HG03196 (cell line): ENCODE measurements around the gene PDPR.
"Not testable (repeated sequence)": the region's sequence is repeated elsewhere in the genome, so short reads cannot be mapped to it uniquely, and the experiment has no call there.

Source experiments
- ATAC-seq: cut with Tn5 transposase; IDR thresholded peaks from one replicate; pipeline ENCODE4 v1.9.1; 2021; ENCODE audit not compliant: unreplicated experiment

Gene PDPR

DNA sequence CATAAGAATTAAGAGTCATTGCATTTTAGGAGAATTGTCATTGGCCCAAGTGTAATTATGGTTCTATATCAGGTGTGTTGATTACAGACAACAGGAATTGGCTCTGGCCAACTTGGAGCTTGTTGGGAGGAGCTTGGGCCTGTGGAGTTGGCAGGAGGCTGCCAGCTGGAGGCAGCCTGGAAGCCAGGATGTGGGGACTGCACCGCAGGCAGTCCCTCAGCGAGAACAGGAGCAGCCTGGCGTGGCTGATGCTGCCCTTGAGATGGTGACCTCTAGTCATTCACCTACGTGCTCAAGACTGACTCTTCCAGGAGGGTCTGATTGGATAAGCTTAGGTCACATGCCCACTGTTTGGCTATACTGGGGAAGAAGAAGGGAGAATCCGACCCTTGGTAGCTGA is 13.6 kb downstream of the PDPR start:
- ATAC-seq: not testable (repeated sequence)

DNA sequence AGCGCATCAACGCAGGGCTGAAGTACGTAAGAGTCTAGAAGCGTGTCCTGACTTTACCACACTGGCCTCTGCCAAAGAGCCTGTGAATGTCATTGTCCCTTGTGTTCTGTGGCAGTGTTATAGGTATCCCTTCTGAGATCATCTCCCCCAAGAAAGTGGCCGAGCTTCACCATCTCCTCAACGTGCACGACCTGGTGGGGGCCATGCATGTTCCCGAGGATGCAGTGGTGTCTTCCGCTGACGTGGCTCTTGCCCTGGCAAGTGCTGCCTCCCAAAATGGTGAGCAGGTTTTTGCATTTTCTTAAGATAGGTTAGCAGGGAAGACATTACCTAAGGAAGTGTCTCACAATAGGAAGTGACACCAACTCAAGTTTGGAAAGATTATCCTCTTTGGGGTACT is 14.7 kb downstream of the PDPR start:
- ATAC-seq: not testable (repeated sequence)

DNA sequence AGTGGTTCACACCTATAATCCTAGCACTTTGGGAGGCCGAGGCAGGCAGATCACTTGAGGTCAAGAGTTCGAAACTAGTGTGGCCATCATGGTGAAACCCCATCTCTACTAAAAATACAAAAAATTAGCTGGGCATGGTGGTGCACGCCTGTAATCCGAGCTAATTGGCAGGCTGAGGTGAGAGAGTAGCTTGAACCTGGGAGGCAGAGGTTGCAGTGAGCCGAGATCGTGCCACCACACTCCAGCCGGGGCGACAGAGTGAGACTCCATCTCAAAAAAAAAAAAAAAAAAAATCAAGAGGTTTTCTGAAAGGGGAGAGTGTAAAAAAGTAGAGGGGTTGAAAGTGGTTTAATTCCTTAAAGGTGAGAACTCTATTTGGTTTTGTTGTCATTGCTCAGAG is 21.7 kb downstream of the PDPR start:
- not testable (repeated sequence) for ATAC-seq

DNA sequence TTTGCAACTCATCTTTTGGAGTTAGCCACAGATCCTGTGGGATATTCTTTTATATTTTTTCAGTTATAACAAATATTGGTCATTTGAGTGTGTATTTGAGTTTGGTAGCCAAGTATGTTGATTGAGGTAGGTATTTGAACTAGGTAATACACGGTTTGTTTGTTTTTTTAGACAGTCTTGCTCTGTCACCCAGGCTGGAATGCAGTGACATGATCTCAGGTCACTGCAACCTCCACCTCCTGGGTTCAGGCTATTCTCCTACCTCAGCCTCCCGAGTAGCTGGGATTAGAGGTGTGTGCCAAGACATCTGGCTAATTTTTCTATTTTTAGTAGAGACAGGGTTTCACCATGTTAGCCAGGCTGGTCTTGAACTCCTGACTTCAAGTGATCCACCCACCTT is 22.5 kb downstream of the PDPR start:
- not testable (repeated sequence) for ATAC-seq

DNA sequence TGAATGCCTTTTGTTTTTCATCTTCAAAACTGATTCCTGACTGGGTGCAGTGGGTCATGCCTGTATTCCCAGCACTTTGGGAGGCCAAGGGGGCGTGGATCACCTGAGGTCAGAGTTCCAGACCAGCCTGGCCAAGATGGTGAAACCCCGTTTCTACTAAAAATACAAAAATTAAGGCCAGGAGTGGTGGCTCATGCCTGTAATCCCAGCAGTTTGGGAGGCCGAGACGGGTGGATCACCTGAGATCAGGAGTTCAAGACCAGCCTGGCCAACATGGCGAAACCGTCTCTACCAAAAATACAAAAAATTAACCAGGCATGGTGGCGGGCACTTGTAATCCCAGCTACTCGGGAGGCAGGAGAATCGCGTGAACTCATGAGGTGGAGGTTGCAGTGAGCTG is 28.6 kb downstream of the PDPR start:
- ATAC-seq: not testable (repeated sequence)

DNA sequence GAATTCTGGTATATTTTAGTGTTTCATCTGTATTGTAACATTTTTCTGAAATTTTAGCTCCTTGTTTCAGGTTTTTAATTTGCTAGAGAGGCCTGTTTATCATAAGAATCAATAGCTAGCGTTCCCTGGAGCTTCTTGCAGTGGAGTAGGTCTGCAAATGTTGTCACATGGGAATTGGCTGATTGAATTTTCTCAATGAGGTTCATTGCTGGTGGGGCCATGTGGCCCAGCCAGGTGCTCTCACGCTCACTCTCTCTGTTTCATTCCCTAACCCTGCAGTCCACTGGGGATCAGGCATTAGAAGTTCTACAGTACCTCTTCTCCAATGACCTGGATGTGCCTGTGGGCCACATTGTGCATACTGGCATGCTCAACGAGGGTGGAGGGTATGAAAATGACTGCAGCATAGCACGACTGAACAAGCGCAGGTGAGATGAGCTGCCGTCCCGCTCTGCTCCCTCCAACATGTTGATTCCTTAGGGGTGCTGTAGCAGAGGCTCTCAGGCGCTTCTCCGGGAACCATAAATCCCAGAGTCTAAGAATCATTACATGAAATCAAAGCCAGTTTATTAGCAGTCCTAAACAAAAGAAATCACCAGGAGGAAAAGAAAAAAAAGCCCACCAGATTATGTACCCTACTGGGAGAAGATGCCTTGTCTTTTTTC is 29.2 kb downstream of the PDPR start:
- ATAC-seq: not testable (repeated sequence)

DNA sequence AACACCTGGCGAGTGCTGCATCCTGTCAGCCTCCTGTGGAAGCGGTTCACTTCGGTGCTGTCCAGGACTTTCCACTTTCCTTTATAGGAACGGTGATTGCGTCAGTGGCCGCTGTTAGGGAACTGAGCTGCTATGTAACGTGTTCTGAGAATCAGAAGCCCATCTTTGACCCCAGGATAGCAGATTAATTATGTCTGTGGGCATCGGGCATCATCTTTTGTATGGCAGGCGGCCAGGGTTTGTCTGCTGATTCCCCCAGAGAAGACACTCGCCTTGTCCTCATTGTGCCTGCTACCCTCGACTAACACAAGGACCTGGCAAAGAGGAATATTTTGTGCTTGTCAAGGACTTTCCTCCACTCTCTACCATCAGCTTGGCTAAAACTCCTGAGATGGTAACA is 33.7 kb downstream of the PDPR start:
- ATAC-seq: not testable (repeated sequence)

DNA sequence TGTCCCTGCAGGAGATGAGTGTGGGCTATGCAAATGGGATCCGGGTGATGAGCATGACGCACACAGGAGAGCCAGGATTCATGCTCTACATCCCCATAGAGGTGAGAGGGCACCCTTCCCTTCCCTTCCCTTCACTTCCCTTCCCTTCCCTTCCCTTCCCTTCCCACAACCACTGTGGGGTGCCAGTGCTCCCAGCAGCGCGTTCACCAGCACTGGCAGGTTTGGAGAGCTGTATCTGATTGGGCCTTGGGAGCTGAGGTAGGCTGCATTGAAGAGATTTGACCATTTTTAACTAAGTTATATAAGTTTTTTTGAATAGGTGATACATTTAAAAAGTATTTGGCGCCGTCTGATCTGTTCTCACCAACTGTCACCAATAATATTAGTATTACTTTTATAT is 34.3 kb downstream of the PDPR start:
- ATAC-seq: not testable (repeated sequence)

DNA sequence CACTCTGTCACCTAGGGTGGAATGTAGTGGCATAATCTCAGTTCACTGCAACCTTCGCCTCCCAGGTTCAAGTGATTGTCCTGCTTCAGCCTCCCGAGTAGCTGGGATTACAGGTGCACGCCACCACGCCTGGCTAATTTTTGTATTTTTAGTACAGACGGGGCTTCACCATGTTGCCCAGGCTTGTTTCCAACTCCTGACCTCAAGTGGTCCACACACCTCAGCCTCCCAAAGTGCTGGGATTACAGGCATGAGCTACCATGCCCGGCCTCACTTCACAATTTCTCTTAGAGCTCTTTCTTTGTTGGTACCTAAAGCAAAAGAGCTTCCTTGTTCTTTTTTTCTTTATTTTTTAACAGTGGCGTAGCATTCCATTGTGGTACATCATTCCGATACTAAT is 35.2 kb downstream of the PDPR start:
- ATAC-seq: not testable (repeated sequence)

DNA sequence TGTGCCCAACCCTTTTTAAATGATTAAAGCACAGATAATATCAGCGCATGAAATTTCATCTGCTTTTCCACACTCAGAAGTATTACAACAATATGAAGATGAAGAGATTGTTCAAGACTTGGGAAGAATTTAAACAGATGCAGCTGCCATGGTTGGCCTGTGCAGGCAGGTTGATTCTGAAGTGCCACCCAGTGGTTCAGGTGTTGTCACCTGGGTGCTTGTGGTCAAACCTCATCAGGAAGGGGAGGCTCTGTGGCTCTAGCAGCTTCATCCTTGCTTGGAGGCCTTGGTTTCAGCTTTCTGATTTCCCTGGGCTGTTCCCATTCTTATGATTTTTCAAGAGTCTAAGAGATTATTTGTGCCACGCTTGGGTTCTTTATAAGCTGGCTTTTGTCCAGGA is 37.3 kb downstream of the PDPR start:
- no peak for ATAC-seq

DNA sequence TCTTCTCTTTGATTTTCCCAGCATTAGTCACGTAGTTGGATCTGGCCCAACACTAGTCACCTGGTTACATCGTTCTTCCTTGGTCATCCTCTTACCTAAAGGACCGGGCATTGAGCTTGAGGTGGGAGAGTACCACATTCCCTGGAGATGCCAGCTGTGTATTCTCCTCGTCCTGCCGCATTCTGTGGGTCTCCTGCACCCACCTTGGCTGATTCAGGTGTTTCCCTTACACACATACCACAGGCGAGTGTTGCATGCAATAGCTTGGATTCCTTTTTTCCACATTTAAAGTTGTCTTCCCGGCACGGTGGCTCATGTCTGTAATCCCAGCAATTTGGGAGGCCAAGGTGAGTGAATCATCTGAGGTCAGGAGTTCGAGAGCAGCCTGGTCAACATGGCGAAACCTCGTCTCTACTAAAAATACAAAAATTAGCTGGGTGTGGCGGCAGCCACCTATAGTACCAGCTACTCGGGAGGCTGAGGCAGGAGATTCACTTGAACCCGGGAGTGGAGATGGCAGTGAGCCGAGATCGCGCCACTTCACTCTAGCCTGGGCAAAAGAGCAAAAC is 37.9 kb downstream of the PDPR start:
- no peak for ATAC-seq

DNA sequence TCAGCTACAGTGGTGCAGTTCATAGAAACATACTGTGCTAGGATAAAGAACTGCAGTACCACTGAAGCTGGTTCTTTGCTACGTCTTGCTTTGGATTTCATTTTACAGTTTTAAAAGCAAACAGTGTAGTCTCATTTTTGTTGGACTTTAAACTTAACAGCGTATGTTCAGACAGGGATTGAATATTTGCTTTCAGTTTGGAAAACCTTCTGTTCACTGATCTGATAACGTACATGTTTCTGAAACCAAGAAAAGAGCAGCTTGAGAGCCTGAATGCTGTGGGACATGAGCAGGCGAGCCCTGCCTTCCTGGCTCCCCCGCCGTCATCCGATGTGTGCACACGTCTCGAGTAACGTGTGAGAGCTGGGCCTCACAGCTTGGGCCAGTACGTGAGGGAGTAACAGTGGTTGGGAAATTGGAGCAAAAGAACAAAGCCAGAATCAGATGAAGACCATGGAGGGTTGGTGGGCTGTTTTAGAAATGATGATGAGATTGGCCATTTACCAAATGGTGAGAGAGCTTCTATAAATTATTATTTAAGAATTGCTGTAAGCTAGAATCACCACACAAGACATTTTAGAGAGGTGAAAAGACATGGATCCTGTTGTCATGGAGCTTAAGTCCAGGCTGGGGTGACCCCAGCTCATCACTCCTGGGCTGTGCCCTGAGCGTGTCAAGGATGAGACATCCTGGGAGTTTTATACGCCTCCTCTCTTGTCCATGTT is 38.6 kb downstream of the PDPR start:
- ATAC-seq: no peak

DNA sequence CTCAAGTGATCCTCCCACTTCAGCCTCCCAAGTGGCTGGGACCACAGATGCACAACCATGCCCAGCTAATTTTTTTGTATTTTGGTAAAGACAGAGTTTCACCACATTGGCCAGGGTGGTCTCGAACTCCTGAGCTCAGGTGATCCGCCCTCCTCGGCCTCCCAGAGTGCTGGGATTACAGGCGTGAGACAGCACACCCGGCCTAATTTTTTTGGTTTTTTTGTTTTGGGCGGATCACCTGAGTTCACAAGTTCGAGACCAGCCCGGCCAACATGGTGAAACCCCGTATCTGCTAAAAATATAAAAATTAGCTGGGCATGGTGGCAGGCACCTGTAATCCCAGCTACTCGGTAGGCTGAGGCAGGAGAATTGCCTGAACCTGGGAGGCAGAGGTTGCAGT is 40.6 kb downstream of the PDPR start:
- ATAC-seq: not testable (repeated sequence)

DNA sequence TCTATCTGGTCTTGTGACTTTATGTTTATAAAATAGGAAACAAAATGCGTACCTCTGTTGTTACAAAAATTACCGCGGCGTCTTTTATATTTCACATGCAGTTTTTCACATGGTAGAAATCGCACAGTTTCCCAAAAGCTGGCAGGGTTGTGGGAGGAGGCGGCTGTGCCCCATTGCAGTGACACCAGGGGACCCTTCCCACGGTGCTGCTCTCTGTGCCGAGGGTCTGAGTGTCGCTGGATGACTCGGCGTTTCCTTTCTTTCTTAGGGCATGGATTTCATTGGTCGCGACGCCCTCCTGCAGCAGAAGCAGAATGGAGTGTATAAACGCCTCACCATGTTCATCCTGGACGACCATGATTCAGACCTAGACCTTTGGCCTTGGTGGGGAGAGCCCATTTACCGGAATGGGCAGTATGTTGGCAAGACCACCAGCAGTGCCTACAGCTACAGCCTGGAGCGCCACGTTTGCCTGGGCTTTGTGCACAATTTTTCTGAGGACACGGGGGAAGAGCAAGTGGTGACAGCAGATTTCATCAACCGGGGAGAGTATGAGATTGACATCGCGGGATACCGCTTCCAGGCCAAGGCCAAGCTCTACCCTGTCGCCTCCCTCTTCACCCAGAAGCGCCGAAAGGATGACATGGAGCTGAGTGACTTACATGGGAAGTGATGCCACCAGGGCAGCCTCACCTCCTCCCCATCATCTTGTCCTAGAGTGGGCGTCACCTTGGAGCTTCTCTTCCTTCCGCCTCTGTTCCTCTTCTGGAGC is 42.3 kb downstream of the PDPR start:
- no peak for ATAC-seq

DNA sequence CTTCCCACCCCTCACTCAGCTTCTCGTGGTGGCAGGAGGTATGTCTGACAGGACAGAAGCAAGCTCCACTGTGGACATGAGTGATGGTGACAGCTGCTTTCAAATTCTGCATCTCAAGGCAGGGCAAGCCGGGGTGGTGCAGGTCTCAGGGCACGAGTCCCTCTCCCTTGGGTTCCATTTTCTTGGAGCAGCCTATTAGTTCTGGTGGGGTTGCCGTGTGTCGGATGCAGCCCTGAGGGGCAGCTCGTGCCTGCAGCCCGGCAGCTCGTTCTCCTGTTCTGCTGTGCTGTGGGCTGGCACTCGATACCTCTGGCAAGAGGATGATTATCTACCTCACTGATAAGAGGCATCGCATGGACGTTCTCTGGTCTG is 43.0 kb downstream of the PDPR start:
- ATAC-seq: no peak

DNA sequence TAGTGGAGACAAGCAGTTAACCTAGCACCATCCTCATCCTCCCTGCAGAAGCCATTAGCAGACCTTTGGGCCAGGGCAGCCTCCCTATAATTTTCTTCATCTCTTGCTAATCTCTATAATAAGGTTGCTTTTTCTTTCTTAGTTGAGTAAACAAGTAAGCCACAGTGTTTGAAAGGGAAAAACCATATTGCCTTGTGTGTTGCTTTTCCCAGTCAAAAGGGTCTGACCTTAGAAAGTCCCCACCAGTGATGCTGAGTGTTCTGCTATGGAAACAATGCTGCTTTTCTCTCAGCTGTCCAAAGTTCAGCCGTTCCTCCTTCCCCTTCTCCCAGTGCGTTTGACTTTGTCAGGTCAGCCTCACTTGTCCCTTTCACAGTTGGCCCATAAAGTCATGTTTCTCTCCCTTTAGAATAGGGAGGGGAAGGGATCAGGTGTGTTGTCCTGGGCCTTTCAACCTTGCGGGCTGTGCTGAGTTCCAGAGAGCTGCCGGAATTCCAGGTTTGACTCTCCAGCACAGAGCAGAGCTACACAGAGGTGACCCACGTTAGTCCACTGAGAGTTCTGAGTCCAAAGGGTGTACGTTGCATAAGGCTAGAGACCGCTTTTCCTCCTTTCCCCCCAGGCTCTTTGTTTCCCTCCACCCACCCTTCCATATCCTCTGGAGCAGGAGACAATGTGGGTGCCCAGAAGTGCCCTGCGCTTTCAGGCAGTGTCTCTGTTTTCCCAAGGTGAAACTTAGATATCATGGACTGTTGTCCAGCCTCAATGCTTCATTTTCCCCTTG is 43.5 kb downstream of the PDPR start:
- no peak for ATAC-seq

DNA sequence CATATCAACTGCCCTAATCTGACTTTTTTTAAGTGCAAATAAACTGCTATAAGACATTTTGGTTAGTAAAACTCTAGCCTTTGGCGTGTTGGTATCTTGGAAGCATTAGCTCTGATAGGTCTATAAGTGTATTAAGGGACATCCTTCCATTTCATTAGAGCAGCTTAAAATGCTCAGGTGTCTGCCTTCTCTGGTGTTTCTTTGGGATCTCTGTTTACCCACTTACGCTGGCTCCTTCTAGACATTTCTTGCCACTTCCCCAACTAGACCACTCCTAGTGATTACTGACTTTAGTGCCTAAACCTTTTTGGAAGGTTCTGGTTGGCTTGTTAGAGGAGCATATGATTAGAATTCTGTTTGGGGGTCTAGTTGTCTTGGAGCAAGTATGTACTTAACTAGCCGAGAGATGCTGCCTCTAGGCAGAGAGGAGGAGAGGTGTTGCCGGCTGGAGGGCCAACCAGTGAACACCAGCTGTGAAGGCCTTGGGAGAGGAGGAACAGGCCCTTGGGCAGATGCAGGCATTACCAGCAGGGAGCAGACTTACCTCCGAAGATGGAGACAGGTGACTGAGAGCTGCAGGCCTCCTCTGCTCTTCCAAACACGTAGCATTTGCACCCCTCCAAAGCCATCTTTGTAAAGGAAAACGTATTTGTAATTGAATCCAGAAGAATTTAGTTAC is 44.3 kb downstream of the PDPR start:
- ATAC-seq: no peak

DNA sequence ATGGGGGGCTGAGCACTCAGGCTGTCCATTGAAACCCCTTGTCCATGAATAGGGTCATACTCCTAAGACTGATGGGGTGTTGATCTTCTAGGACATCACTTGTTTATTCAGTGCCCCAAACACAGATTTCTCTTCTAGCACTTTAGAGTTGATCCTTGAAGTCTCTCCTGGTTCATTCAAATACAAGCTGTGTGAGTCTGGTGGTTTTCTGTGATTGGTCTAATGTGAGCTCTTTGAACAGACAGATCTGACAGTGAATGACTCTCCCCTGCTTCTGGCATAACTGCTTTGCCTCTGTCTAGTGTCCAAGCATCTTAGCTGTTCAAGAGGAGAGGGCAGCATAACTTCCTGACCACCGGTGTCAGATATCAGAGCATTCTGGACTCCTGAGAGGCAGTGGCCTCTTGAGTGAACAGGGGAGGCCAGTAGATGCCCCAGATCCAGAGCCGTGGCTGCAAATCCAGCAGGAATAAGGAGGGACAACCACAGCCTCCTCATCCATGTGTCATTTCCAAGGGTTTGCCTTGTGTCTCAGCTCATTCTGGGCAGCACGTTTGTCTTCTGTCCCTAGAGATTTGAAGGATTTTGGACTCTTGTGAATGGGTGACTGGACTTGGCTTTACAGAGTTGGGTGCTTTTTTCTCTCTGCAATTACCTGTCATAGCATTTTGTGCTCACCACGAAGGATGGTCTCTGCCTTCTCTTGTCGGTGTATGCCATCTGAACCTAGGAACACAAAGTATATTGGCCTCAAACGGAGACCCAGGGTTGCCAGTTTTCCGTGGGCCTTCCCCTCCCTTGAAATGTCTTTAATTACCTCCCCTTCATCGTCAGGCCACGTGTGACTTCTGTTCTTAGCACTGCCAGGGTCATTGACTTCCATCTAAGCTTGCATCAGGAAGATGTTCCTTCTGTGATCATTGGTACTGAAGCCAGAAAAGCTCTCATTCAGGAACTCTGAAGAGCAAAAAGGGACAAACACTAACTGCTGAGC is 45.5 kb downstream of the PDPR start:
- ATAC-seq: no peak

DNA sequence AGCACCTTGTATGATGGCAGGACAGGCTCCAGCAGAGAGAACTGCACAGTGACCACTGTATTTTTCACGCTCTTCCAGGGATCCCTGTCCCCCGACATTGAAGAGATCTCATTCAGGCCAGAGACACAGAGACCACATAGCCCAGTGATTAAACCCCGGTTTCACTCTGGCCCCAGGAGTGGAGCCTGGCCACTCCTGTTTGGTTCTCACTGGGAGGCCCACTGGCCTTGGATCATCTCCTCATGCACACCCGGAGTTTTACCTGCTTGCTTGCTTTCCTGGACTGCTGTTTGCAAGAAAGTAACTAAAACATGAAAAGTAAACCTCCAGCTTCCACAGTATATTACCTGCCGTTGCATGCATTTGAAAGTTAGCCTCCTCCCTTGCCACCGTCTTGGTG is 46.3 kb downstream of the PDPR start:
- no peak for ATAC-seq
